ENCODE measurements around the gene PCNP. TPM values are rescaled to one million over a fixed set of nuclear protein-coding genes. Genes with fewer than 3 reads are reported as not detected.
"Not testable (repeated sequence)": the region's sequence is repeated elsewhere in the genome, so short reads cannot be mapped to it uniquely, and the experiment has no call there.

PCNP gene
- total RNA-seq, 2 donors from 2014 or later, result 63.4 to 83.9 TPM

- no peaks in the 10 kb centered on the region for H3K27me3 ChIP-seq
- H3K36me3 ChIP-seq, result no peaks in the 10 kb centered on the region
- no peak for DNase-seq (ENCODE audit: low spot score)
- no peaks in the 10 kb centered on the region for H3K4me1 ChIP-seq
- TF ChIP-seq, protein P1, sequence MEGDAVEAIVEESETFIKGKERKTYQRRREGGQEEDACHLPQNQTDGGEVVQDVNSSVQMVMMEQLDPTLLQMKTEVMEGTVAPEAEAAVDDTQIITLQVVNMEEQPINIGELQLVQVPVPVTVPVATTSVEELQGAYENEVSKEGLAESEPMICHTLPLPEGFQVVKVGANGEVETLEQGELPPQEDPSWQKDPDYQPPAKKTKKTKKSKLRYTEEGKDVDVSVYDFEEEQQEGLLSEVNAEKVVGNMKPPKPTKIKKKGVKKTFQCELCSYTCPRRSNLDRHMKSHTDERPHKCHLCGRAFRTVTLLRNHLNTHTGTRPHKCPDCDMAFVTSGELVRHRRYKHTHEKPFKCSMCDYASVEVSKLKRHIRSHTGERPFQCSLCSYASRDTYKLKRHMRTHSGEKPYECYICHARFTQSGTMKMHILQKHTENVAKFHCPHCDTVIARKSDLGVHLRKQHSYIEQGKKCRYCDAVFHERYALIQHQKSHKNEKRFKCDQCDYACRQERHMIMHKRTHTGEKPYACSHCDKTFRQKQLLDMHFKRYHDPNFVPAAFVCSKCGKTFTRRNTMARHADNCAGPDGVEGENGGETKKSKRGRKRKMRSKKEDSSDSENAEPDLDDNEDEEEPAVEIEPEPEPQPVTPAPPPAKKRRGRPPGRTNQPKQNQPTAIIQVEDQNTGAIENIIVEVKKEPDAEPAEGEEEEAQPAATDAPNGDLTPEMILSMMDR (IDR thresholded peaks at IDR 0.05), result no peak
- H3K9me3 ChIP-seq, result no peaks in the 10 kb centered on the region
- no peak overlapping the region for H3K27ac ChIP-seq
- no peak overlapping the region for H3K4me3 ChIP-seq
Observed at GRCh38 chr3:101611023-101611422, 37.0 kb downstream of the PCNP start.

DNA sequence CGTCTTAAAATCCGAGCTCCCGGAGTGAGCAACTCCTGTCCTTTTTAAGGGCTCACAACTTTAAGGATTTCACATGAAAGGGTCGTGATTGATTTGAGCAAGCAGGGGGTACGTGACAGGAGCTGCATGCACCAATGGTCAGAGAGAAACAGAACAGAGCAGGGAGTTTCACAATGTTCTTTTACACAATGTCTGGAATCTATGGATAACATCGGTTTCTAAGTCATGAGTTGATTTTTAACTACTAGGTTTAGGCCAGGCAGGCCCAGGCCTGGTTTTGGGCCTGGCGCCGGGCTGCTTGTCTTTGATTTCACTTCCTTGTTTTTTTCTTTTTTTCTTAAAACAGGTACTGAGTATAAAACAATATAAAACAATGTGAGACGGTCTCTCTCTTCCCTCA is 39.0 kb downstream of the PCNP start:
- H3K9me3 ChIP-seq; DNase-seq (ENCODE audit: low spot score); H3K27ac ChIP-seq; H3K4me1 ChIP-seq; H3K36me3 ChIP-seq; H3K4me3 ChIP-seq; H3K27me3 ChIP-seq: not testable (repeated sequence)

GRCh38 chr3:101615525-101615924 is 41.5 kb downstream of the PCNP start:
- Histone ChIP-seq H3K4me3 (no peak overlapping the region), H3K36me3 (no peaks in the 10 kb centered on the region), H3K9me3 (peaks cover 0 to 6% of the 10 kb centered on the region in 2 donors), H3K27me3 (no peaks in the 10 kb centered on the region), H3K4me1 (no peaks in the 10 kb centered on the region), H3K27ac (no peak overlapping the region)
- TF ChIP-seq, protein P1 (IDR thresholded peaks at IDR 0.05), result no peak
- DNase-seq (ENCODE audit: low spot score), result no peak

GRCh38 chr3:101617478-101617877 is 43.5 kb downstream of the PCNP start:
- TF ChIP-seq, protein P1 (IDR thresholded peaks at IDR 0.05), result no peak
- peaks cover 0 to 6% of the 10 kb centered on the region in 2 donors for H3K9me3 ChIP-seq
- H3K4me3 ChIP-seq, result no peak overlapping the region
- no peaks in the 10 kb centered on the region for H3K4me1 ChIP-seq
- no peak overlapping the region for H3K27ac ChIP-seq
- no peaks in the 10 kb centered on the region for H3K36me3 ChIP-seq
- no peaks in the 10 kb centered on the region for H3K27me3 ChIP-seq
- peak; percentile 4 for DNase-seq (ENCODE audit: low spot score)

GRCh38 chr3:101618726-101619125 is 44.7 kb downstream of the PCNP start:
- no peak overlapping the region for H3K27ac ChIP-seq
- H3K9me3 ChIP-seq, result peaks cover 0 to 6% of the 10 kb centered on the region in 2 donors
- H3K27me3 ChIP-seq, result no peaks in the 10 kb centered on the region
- no peaks in the 10 kb centered on the region for H3K36me3 ChIP-seq
- no peak overlapping the region for H3K4me3 ChIP-seq
- TF ChIP-seq, protein P1 (IDR thresholded peaks at IDR 0.05), result no peak
- H3K4me1 ChIP-seq, result no peaks in the 10 kb centered on the region
- no peak for DNase-seq (ENCODE audit: low spot score)

DNA sequence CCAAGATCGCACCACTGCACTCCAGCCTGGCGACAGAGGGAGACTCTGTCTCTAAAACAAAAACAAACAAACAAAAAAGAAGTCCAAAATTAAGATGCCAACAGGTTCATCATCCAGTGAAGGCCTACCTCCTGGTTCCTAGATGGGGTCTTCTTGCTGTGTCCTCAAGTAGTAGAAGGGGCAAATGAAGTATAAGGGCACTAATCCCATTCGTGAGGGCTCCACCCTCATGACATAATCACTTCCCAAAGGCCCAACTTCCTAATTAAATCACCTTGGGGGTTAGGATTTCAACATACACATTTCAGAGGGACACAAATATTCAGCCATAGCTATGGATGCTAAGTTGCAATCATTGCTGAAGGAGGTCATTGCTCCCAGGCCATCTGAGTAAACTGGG is 45.8 kb downstream of the PCNP start:
- TF ChIP-seq, protein P1 (IDR thresholded peaks at IDR 0.05), result no peak
- H3K4me1 ChIP-seq, result no peaks in the 10 kb centered on the region
- H3K4me3 ChIP-seq, result no peak overlapping the region
- H3K27me3 ChIP-seq, result no peaks in the 10 kb centered on the region
- peaks cover 0 to 6% of the 10 kb centered on the region in 2 donors for H3K9me3 ChIP-seq
- DNase-seq (ENCODE audit: low spot score), result no peak
- no peak overlapping the region for H3K27ac ChIP-seq
- H3K36me3 ChIP-seq, result no peaks in the 10 kb centered on the region

All from right atrium auricular region (tissue), 2 donors.